Mesodermal cell (in vitro differentiated cells): Measurements from ENCODE around the gene LAMC2.

Source experiments
- H3K27ac ChIP-seq: 2 replicates; pipeline ENCODE4 v1.7.0; 2013; ENCODE audit warnings: mild to moderate bottlenecking, low read depth, low read length, moderate library complexity; ENCODE audit not compliant: severe bottlenecking
- H3K36me3 ChIP-seq: 2 replicates; pipeline ENCODE4 v1.7.1; 2013; ENCODE audit warnings: mild to moderate bottlenecking, low read length, moderate library complexity; ENCODE audit not compliant: control insufficient read depth, insufficient read depth
- H3K4me1 ChIP-seq: one replicate; pipeline ENCODE4 v1.7.1; 2013; ENCODE audit warnings: mild to moderate bottlenecking, low read length; ENCODE audit not compliant: insufficient read depth, control insufficient read depth, poor library complexity, severe bottlenecking
- H3K4me3 ChIP-seq: 2 replicates; pipeline ENCODE4 v1.7.0; 2013; ENCODE audit warnings: low read length, control low read depth, mild to moderate bottlenecking; ENCODE audit not compliant: insufficient read depth, poor library complexity, severe bottlenecking; ENCODE audit errors: extremely low read depth
- H3K9me3 ChIP-seq: 2 replicates; pipeline ENCODE4 v1.7.1; 2013; ENCODE audit warnings: mild to moderate bottlenecking, low read length, moderate library complexity; ENCODE audit not compliant: control insufficient read depth
- WGBS, 2 experiments: methylation state at CpG; one replicate each; pipeline ENCODE4 v1.1.5; 2013; ENCODE audit warnings: missing lambda C conversion rate in 2 of 2; ENCODE audit not compliant: insufficient coverage in 2 of 2; 5-methylcytosine and 5-hydroxymethylcytosine counted together

The LAMC2 gene

DNA sequence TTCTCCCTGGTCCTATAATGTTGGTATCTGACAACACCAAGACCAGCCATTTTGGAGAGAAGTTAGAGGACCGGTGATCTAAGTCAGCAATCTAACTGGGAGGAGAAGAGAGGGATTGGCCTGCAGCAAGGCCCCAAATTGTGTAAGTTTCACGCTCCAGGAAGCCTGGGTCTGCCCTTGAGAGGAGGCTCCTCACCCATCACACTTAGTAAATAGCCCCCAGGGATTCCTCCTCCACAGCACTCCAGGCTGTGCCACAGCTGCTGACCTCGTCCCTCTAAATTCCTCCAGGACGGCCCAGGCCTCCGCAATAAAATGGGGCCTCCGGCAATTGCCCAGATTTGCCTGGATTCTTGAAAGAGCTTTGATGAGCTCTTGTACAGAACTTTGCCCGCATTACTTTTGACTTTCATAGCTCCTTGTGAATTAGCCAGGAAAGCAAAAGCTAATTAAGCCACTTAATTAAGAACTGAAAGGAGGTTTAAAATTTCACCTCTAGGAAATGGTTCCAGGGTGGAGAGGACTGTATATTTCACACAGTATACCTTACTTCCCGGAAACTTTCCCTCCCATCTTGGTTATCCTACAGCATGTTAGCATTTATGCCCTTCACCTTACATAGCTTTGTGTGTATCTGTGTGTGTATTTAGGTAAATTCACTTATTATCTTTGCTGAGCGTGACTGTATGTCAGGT, 90.5 kb downstream of the LAMC2 start:
- H3K27ac ChIP-seq: peak overlapping the region; percentile 29
- peaks cover 52% of the 10 kb centered on the region for H3K4me1 ChIP-seq
- no peaks in the 10 kb centered on the region for H3K36me3 ChIP-seq
- H3K4me3 ChIP-seq: no peak overlapping the region
- no peaks in the 10 kb centered on the region for H3K9me3 ChIP-seq
- WGBS, 2 experiments: 74 to 91% methylated on average over 5 to 6 of the region's 9 CpGs

GRCh38 chr1:183277821-183278738, 92.0 kb downstream of the LAMC2 start:
- WGBS, 2 experiments: 38 to 53% methylated on average over 2 to 3 of the region's 7 CpGs
- no peaks in the 10 kb centered on the region for H3K36me3 ChIP-seq
- no peaks in the 10 kb centered on the region for H3K9me3 ChIP-seq
- H3K27ac ChIP-seq: peak overlapping the region; percentile 84
- no peak overlapping the region for H3K4me3 ChIP-seq
- peaks cover 47% of the 10 kb centered on the region for H3K4me1 ChIP-seq

DNA sequence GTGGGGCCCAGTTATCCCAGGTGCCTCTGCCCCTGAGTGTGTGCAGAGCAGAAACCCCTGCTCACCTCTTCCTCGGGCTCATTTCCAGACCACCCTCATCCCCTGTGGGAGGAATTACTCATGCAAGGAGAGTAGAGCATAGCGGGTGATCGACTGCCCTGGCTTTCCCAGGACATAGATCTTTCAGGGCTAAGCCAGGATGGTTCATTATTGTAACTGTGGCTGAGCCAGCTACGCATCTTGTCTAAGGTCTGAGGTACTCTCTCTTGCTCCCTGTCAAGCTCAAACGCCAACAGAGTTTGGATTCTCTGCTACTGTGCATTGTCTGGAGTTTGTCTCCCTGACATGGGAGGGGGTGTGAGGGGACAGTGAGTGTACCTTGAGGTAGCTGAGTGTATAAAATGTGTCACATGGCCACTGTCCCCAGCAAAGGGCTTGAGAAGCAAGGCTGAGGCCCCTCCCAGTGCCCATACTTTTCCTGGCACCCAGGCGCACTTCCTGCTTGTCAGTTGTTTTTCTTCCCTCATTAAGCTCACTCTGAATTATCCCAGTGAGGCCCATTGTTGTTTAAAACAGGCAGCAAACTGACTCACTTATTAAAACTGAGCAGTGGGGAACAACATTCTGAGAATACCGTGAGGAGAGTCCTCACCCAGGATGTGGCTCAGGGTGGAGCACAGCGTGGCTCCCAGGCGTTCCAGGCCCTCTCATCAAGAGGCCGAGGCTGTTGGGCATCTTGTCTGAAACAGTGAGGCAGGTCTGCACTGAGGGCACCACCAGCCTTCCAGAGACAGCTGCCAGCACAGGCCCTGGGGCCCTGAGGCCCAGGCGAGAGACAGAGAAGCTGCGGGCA, 92.9 kb downstream of the LAMC2 start:
- no peaks in the 10 kb centered on the region for H3K9me3 ChIP-seq
- H3K27ac ChIP-seq: peak overlapping the region; percentile 84
- H3K4me3 ChIP-seq: no peak overlapping the region
- peaks cover 42% of the 10 kb centered on the region for H3K4me1 ChIP-seq
- H3K36me3 ChIP-seq: no peaks in the 10 kb centered on the region
- WGBS, 2 experiments: 74 to 76% methylated on average over 10 to 11 of the region's 12 CpGs

GRCh38 chr1:183279835-183280234, 93.8 kb downstream of the LAMC2 start:
- Histone ChIP-seq H3K9me3 (no peaks in the 10 kb centered on the region), H3K4me3 (no peak overlapping the region), H3K4me1 (peaks cover 42% of the 10 kb centered on the region), H3K27ac (peak overlapping the region; percentile 1), H3K36me3 (no peaks in the 10 kb centered on the region)
- 92 to 100% methylated on average over 6 of the region's 6 CpGs for WGBS, 2 experiments

DNA sequence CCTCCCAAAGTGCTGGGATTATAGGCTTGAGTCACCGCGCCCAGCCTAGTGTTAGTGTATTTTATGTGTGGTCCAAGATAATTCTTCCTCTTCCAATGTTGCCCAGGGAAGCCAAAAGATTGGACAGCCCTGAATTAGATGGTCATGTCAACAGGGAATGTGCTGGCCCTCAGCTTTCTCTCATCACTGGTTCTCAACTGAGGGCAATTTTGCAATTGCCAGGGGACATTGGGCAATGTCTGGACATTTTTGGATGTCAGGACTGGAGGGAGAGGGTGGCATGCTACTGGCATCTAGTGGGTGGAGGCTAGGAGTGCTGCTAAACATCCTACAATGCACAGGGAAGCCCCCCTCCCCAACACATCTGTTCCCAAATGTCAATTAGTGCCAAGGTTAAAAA, 95.0 kb downstream of the LAMC2 start:
- Histone ChIP-seq H3K9me3 (no peaks in the 10 kb centered on the region), H3K4me3 (no peak overlapping the region), H3K4me1 (peaks cover 48% of the 10 kb centered on the region), H3K27ac (no peak overlapping the region), H3K36me3 (no peaks in the 10 kb centered on the region)
- WGBS, 2 experiments: 80 to 100% methylated on average over 2 of the region's 2 CpGs

- Histone ChIP-seq H3K36me3 (no peaks in the 10 kb centered on the region), H3K4me1 (peaks cover 50% of the 10 kb centered on the region), H3K27ac (no peak overlapping the region), H3K9me3 (no peaks in the 10 kb centered on the region), H3K4me3 (no peak overlapping the region)
- 57 to 62% methylated on average over 8 to 11 of the region's 12 CpGs for WGBS, 2 experiments
Observed at GRCh38 chr1:183281553-183282091, 95.6 kb downstream of the LAMC2 start.

GRCh38 chr1:183282101-183282855, 96.2 kb downstream of the LAMC2 start:
- Histone ChIP-seq H3K36me3 (no peaks in the 10 kb centered on the region), H3K4me3 (no peak overlapping the region), H3K4me1 (peaks cover 51% of the 10 kb centered on the region), H3K9me3 (no peaks in the 10 kb centered on the region), H3K27ac (no peak overlapping the region)
- 89 to 91% methylated on average over 6 to 9 of the region's 9 CpGs for WGBS, 2 experiments

DNA sequence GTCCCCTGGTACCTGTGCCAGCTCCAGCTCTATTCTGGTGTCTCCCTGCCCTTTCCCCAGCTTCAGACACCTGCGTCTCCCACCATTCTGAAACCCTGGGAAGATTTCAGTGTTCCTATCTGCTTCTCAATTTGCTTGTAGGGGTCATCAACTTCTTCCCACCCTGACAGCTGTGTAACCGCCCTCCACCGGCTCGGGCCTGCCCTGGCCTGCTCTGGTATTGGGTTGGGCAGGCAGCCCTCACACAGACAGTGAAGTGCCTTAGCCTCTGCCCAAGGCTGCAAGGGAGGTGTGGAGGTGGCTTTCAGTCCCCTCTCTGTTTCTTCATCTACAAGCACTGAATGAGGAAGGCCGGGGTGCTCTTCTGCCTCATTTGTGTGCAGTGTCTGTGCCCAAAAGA, 97.2 kb downstream of the LAMC2 start:
- no peak overlapping the region for H3K27ac ChIP-seq
- no peaks in the 10 kb centered on the region for H3K36me3 ChIP-seq
- no peaks in the 10 kb centered on the region for H3K9me3 ChIP-seq
- 91 to 94% methylated on average over 4 to 5 of the region's 5 CpGs for WGBS, 2 experiments
- H3K4me3 ChIP-seq: no peak overlapping the region
- H3K4me1 ChIP-seq: peaks cover 48% of the 10 kb centered on the region

DNA sequence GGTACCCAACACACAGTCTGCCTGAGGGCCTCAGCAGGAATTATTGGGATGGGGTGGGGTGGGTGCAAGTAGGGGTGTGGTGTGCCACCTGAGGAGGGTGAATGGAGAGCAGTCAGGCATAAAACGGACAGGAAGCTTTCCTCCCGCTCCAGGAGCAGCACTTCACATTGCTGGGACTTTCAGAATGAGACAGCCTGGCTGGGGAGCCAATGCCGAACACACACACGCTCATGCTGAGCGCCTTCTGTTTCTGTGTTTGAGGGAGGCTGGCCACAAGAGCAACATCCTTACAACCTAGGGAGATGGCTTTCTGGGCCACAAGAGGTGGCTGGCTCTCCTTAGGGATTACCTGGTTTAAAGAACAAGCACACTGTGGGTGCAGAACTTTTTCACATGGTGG, 98.0 kb downstream of the LAMC2 start:
- Histone ChIP-seq H3K4me3 (no peak overlapping the region), H3K27ac (no peak overlapping the region), H3K4me1 (peaks cover 40% of the 10 kb centered on the region), H3K36me3 (no peaks in the 10 kb centered on the region), H3K9me3 (no peaks in the 10 kb centered on the region)
- WGBS, 2 experiments: 92 to 98% methylated on average over 4 to 5 of the region's 5 CpGs

DNA sequence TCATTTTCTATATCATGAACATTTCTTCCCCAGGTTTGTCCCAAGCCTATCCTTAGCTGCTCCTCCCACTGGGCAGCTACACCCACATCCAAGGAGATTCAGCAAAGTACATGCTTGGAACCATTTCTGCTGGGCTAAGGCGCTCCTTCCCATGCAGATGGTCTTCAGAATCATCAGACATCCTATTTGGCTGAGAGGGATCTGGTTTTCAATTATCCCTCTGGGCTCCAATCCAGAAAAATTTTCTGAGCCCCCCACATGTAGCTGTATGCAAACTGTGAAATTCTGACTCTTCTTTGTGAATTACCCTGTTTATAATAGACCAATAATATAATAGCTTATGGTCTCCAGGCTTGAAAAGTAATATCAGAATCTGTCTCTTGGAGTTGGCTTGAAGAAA, 99.2 kb downstream of the LAMC2 start:
- WGBS, 2 experiments: no CpG with 5 or more reads among the region's 1 CpG
- no peaks in the 10 kb centered on the region for H3K36me3 ChIP-seq
- peaks cover 34% of the 10 kb centered on the region for H3K4me1 ChIP-seq
- no peak overlapping the region for H3K4me3 ChIP-seq
- H3K27ac ChIP-seq: no peak overlapping the region
- H3K9me3 ChIP-seq: no peaks in the 10 kb centered on the region
